Uterus (tissue), 2 donors: ENCODE measurements around the gene WDR47.

Source experiments
- POLR2A ChIP-seq, 2 donors: fragments of 450-650 bp; IDR thresholded peaks; one replicate each; pipeline ENCODE4 v1.6.1; 2016; ENCODE audit warnings: antibody characterized with exemption in 2 of 2, mild to moderate bottlenecking in 1 of 2, moderate library complexity in 1 of 2
- TF ChIP-seq, protein P1 (sequence below), 4 experiments: fragments of 200-600 bp in 2 of 4; fragments of 450-650 bp in 2 of 4; sonication (generic) in 2 of 4; IDR thresholded peaks; one replicate each; pipeline ENCODE4 v1.5.1; 2016 to 2019; ENCODE audit warnings: antibody characterized with exemption in 4 of 4, mild to moderate bottlenecking in 2 of 4, moderate library complexity in 1 of 4

- TF ChIP-seq, protein P1, sequence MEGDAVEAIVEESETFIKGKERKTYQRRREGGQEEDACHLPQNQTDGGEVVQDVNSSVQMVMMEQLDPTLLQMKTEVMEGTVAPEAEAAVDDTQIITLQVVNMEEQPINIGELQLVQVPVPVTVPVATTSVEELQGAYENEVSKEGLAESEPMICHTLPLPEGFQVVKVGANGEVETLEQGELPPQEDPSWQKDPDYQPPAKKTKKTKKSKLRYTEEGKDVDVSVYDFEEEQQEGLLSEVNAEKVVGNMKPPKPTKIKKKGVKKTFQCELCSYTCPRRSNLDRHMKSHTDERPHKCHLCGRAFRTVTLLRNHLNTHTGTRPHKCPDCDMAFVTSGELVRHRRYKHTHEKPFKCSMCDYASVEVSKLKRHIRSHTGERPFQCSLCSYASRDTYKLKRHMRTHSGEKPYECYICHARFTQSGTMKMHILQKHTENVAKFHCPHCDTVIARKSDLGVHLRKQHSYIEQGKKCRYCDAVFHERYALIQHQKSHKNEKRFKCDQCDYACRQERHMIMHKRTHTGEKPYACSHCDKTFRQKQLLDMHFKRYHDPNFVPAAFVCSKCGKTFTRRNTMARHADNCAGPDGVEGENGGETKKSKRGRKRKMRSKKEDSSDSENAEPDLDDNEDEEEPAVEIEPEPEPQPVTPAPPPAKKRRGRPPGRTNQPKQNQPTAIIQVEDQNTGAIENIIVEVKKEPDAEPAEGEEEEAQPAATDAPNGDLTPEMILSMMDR (IDR thresholded peaks at IDR 0.05) = no peak
- TF ChIP-seq POLR2A (IDR thresholded peaks at IDR 0.05) = no peak
These were observed 65.2 kb downstream of the WDR47 start for GRCh38 chr1:108976658-108977057.
